ENCODE measurements around the gene SH2D1B. TPM values are rescaled to one million over a fixed set of nuclear protein-coding genes. Genes with fewer than 3 reads are reported as not detected.

The SH2D1B gene
- total RNA-seq, 1 donor from 2014 or later: 0.40 TPM

- ATAC-seq: no peak
- intact Hi-C loops (cut with micrococcal nuclease): no loop called here
- no peak for DNase-seq
These were observed 64.7 kb downstream of the SH2D1B start for GRCh38 chr1:162347281-162347680.

Other genes starting within 250 kb of the SH2D1B start
- not detected for gene SPATA46, start 35.3 kb downstream of the SH2D1B start, total RNA-seq
- gene C1orf226, start 30.4 kb downstream of the SH2D1B start, total RNA-seq: 5.8 TPM
- 22.7 TPM for gene UHMK1, start 85.7 kb upstream of the SH2D1B start, total RNA-seq
- gene UAP1, start 149.6 kb upstream of the SH2D1B start, total RNA-seq: 30.7 TPM
- gene DDR2, start 220.3 kb upstream of the SH2D1B start, total RNA-seq: 26.1 TPM